ENCODE results near the gene MCF2L2. TPM values are rescaled to one million over a fixed set of nuclear protein-coding genes. Genes with fewer than 3 reads are reported as not detected.

The MCF2L2 gene
- total and polyA plus RNA-seq, 9 of the 15 experiments (the other 6 are each of a cell fraction or from before 2014, with no cell fraction given), result 0.56 to 4.2 (median 3.0) TPM

DNA sequence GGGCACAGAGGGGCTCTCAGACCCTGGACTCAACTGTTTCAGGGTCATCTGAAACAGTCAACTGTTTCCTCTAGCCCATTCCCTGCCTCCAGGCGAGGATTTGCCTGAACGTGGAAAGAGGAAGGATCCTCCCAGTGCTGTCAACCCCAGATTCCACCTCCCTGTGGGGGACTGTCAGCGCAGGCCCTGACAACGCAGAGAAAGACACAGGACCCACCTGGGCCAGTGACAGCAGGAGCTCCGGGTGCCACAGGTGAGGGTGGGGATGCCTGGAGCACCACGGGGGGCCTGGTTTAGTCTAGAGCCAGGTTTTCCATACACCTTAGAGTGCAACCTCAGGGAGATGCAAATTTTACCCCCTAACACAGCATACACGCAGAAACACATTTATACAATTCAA, 246.3 kb downstream of the MCF2L2 start (continued):
- TF ChIP-seq HNRNPH1 (optimal IDR thresholded peaks at IDR 0.05; ENCODE audit: low read depth, low read length) (no peak), CREB1 (IDR thresholded peaks at IDR 0.05) (no peak), CREB1 (CRISPR knock-in tag; IDR thresholded peaks at IDR 0.05) (no peak), MTA3 (IDR thresholded peaks at IDR 0.05; ENCODE audit: borderline replicate concordance) (no peak), NR2F6 (CRISPR knock-in tag; IDR thresholded peaks at IDR 0.05) (no peak), SMAD3 (CRISPR knock-in tag; conservative IDR thresholded peaks at IDR 0.05) (no peak), PHF8 (IDR thresholded peaks at IDR 0.05; ENCODE audit: borderline replicate concordance, low read length) (no peak), ZNF764 (CRISPR knock-in tag; IDR thresholded peaks at IDR 0.05; ENCODE audit: low read depth) (no peak)
- TF ChIP-seq, protein P1, sequence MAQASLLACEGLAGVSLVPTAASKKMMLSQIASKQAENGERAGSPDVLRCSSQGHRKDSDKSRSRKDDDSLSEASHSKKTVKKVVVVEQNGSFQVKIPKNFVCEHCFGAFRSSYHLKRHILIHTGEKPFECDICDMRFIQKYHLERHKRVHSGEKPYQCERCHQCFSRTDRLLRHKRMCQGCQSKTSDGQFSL (CRISPR knock-in tag; IDR thresholded peaks at IDR 0.05), result no peak
- TF ChIP-seq, protein P1 (tag; IDR thresholded peaks at IDR 0.05), result no peak

GRCh38 chr3:183181606-183182005, 246.8 kb downstream of the MCF2L2 start:
- CTCF ChIA-PET (ENCODE audit: low intra/inter-chr PET ratio), result interaction anchor here (0.6 kb wide), 1 partner anchor 1063 kb away, joined by 5 read pairs; no protein-coding TSS in a partner anchor

More at GRCh38 chr3:183181606-183182005, 246.8 kb downstream of the MCF2L2 start:
- FAIRE-seq (no peak), DNase-seq (ENCODE audit: extremely low read depth in 1 of 4, low spot score in 3 of 4) (no peak), ATAC-seq (no peak)
- BruUV-seq (replicated peaks), result no TSS peak
- Histone ChIP-seq H3K9me3 (replicated peaks; ENCODE audit: control insufficient read depth, insufficient read depth, low read depth, low read length) (no peaks in the 10 kb centered on the region), H3K79me2 (ENCODE audit: control insufficient read depth, insufficient read depth, low read length) (no peaks in the 10 kb centered on the region), H3K9me1 (ENCODE audit: control insufficient read depth, insufficient read depth, low read length) (no peaks in the 10 kb centered on the region), H3K4me3 (no peak overlapping the region), H3K27me3 (ENCODE audit: control insufficient read depth in 2 of 2, insufficient read depth in 2 of 2, low read length in 2 of 2) (peaks cover 0 to 19% of the 10 kb centered on the region in 2 experiments; a peak in 3 of 5 replicates), H3K27ac (ENCODE audit: extremely low read depth, low read depth, low read length) (no peak overlapping the region), H3K36me3 (ENCODE audit: control insufficient read depth, insufficient read depth, low read length) (no peaks in the 10 kb centered on the region), H3K4me2 (ENCODE audit: insufficient read depth, low read length) (no peak overlapping the region), H3K4me1 (replicated peaks in 1 of 2; ENCODE audit: control insufficient read depth in 2 of 2, insufficient read depth in 2 of 2, low read length in 2 of 2) (peaks cover 2 to 25% of the 10 kb centered on the region in 2 experiments; a peak in 2 of 5 replicates), H2AFZ (ENCODE audit: low read depth, low read length) (no peak overlapping the region), H3K9ac (ENCODE audit: insufficient read depth in 1 of 2, low read depth in 2 of 2, low read length in 2 of 2) (no peak overlapping the region), H4K20me1 (replicated peaks; ENCODE audit: control insufficient read depth, insufficient read depth, low read length) (no peaks in the 10 kb centered on the region)
- in situ Hi-C loops (cut with MboI), result loop anchor here (5.0 kb wide), 1 partner anchor 206 kb away; no protein-coding TSS in a partner anchor
- TF ChIP-seq ZNF143 (CRISPR knock-in tag; IDR thresholded peaks at IDR 0.05), result no peak
- no peak for TF ChIP-seq POLR3A (IDR thresholded peaks at IDR 0.05; ENCODE audit: borderline replicate concordance, extremely low read depth, insufficient read depth, insufficient read length)
- no peak for TF ChIP-seq TCF7 (IDR thresholded peaks at IDR 0.05; ENCODE audit: borderline replicate concordance)
- TF ChIP-seq HMG20A (CRISPR knock-in tag; conservative IDR thresholded peaks at IDR 0.05), result no peak
- no peak for TF ChIP-seq MTF1 (CRISPR knock-in tag; IDR thresholded peaks at IDR 0.05; ENCODE audit: borderline replicate concordance)
- TF ChIP-seq, protein P2, sequence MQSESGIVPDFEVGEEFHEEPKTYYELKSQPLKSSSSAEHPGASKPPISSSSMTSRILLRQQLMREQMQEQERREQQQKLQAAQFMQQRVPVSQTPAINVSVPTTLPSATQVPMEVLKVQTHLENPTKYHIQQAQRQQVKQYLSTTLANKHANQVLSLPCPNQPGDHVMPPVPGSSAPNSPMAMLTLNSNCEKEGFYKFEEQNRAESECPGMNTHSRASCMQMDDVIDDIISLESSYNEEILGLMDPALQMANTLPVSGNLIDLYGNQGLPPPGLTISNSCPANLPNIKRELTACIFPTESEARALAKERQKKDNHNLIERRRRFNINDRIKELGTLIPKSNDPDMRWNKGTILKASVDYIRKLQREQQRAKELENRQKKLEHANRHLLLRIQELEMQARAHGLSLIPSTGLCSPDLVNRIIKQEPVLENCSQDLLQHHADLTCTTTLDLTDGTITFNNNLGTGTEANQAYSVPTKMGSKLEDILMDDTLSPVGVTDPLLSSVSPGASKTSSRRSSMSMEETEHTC (IDR thresholded peaks at IDR 0.05), result no peak
- POLR2A ChIA-PET, result interaction anchor here (0.5 to 0.6 kb wide), 2 partner anchors 120 to 177 kb away, joined by 3 to 5 read pairs; no protein-coding TSS in a partner anchor
- intact Hi-C loops (cut with micrococcal nuclease), result loop anchor here (5.0 kb wide), 2 partner anchors 301 to 586 kb away; no protein-coding TSS in a partner anchor
- WGBS (ENCODE audit: insufficient coverage, low coverage, missing lambda C conversion rate), result 19% methylated on average over 4 of the region's 5 CpGs
